HCT116 (cell line): ENCODE measurements around the gene TNFRSF14. TPM values are rescaled to one million over a fixed set of nuclear protein-coding genes. Genes with fewer than 3 reads are reported as not detected.

ENCODE experiments used
- ATAC-seq: fragments of 200-7000 bp; cut with Tn5 transposase; 2 replicates; pipeline ENCODE4 v1.9.1; 2020; ENCODE audit warnings: mild to moderate bottlenecking, moderate library complexity
- BruUV-seq: library from RNA; stranded (reverse); fragments of 400-500 nt; replicated peaks from 2 replicates; lab custom pipeline; 2021; lab: Mats Ljungman, UMichigan
- CTCF ChIA-PET: fragments of 300-600 bp; sonication (Branson Sonifier 250); formaldehyde crosslinking; loops from one replicate; lab custom pipeline; 2021; ENCODE audit warnings: antibody characterized with exemption; lab: Charles Lee
- POLR2A ChIA-PET: fragments of 300-600, 350-600 bp; sonication (Branson Sonifier 250); formaldehyde crosslinking; loops from one replicate; lab custom pipeline; 2021; ENCODE audit warnings: antibody characterized with exemption; lab: Charles Lee
- RAD21 ChIA-PET, 2 experiments: fragments of 300-600 bp; sonication (Branson Sonifier 250); formaldehyde crosslinking; loops; one replicate each; lab custom pipeline; 2023; ENCODE audit warnings: low total read pairs in 2 of 2; ENCODE audit not compliant: uncharacterized antibody in 2 of 2, unreplicated experiment in 2 of 2, low non-redundant PET in 1 of 2; lab: Charles Lee
- DNase-seq: peaks from one replicate; pipeline ENCODE4 v3.0.0-alpha.2; 2010; ENCODE audit warnings: low read depth, low spot score
- H2AFZ ChIP-seq: fragments of 200-600 bp; shearing (Covaris generic), sonication (generic); 2 replicates; pipeline ENCODE4 v1.6.1; 2017; ENCODE audit warnings: low read depth, mixed run types, mixed read lengths, antibody characterized with exemption, low read length; ENCODE audit not compliant: poor library complexity, severe bottlenecking
- H3K27ac ChIP-seq: 2 replicates; pipeline ENCODE4 v1.5.1; 2012; ENCODE audit warnings: low read depth, low read length
- H3K27me3 ChIP-seq: fragments of 200-600 bp; sonication (generic); 2 replicates; pipeline ENCODE4 v1.6.1; 2016; ENCODE audit warnings: mixed run types, low read length, mixed read lengths; ENCODE audit not compliant: insufficient read depth
- H3K36me3 ChIP-seq, 2 experiments: fragments of 200-500 bp in 1 of 2; fragments of 200-600 bp in 1 of 2; sonication (Bioruptor generic) in 1 of 2; sonication (generic) in 1 of 2; 2 replicates each; pipeline versions ENCODE4 v1.5.1 to v1.6.1; 2014 to 2016; ENCODE audit warnings: low read length in 2 of 2, inconsistent platforms in 1 of 2, mixed read lengths in 1 of 2, mixed run types in 1 of 2; ENCODE audit not compliant: insufficient read depth in 2 of 2, control insufficient read depth in 1 of 2
- H3K4me1 ChIP-seq, 2 experiments: fragments of 200-600 bp in 1 of 2; sonication (generic) in 1 of 2; 2 replicates each; pipeline versions ENCODE4 v1.5.1 to v1.6.1; 2012 to 2017; ENCODE audit warnings: low read length in 2 of 2, inconsistent platforms in 1 of 2, mild to moderate bottlenecking in 1 of 2, mixed read lengths in 1 of 2, mixed run types in 1 of 2, moderate library complexity in 1 of 2; ENCODE audit not compliant: insufficient read depth in 2 of 2, control insufficient read depth in 1 of 2
- H3K4me2 ChIP-seq: fragments of 200-600 bp; sonication (generic); 2 replicates; pipeline ENCODE4 v1.6.1; 2017; ENCODE audit warnings: mixed run types, low read length, mixed read lengths
- H3K4me3 ChIP-seq, 2 experiments: fragments of 200-600 bp in 1 of 2; sonication (generic) in 1 of 2; replicated peaks in 1 of 2; 2 replicates each; pipeline ENCODE4 v1.5.1; 2011 to 2016; ENCODE audit warnings: low read length in 2 of 2, control low read depth in 1 of 2, low read depth in 1 of 2, mild to moderate bottlenecking in 1 of 2, mixed read lengths in 1 of 2, mixed run types in 1 of 2
- H3K79me2 ChIP-seq: fragments of 200-600 bp; sonication (generic); 2 replicates; pipeline ENCODE4 v1.6.1; 2017; ENCODE audit warnings: mild to moderate bottlenecking, mixed run types, low read length, moderate library complexity, mixed read lengths; ENCODE audit not compliant: insufficient read depth
- H3K9ac ChIP-seq: fragments of 200-600 bp; sonication (generic); 2 replicates; pipeline ENCODE4 v1.6.1; 2016; ENCODE audit warnings: low read length, mixed read lengths
- H3K9me2 ChIP-seq: fragments of 200-600 bp; sonication (generic), shearing (Covaris generic); 2 replicates; pipeline ENCODE4 v1.6.1; 2017; ENCODE audit warnings: mixed run types, mild to moderate bottlenecking, moderate library complexity; ENCODE audit not compliant: insufficient read depth
- H3K9me3 ChIP-seq, 2 experiments: fragments of 200-500 bp in 1 of 2; fragments of 200-600 bp in 1 of 2; sonication (Bioruptor generic) in 1 of 2; sonication (generic) in 1 of 2; 2 replicates each; pipeline ENCODE4 v1.6.1; 2014 to 2017; ENCODE audit warnings: low read length in 2 of 2, mixed read lengths in 2 of 2, inconsistent platforms in 1 of 2, low read depth in 1 of 2, mild to moderate bottlenecking in 1 of 2, mixed run types in 1 of 2, moderate library complexity in 1 of 2; ENCODE audit not compliant: control insufficient read depth in 1 of 2, insufficient read depth in 1 of 2
- H4K20me1 ChIP-seq: fragments of 200-600 bp; sonication (generic), shearing (Covaris generic); 2 replicates; pipeline ENCODE4 v1.6.1; 2017; ENCODE audit warnings: mixed run types, mild to moderate bottlenecking, moderate library complexity; ENCODE audit not compliant: insufficient read depth
- CBX3 ChIP-seq: IDR thresholded peaks from 2 replicates; pipeline ENCODE4 v1.6.1; 2012; ENCODE audit warnings: low read depth
- CTCF ChIP-seq, 3 experiments: fragments of 200-600 bp in 1 of 3; sonication (generic) in 1 of 3; IDR thresholded peaks in 2 of 3; conservative IDR thresholded peaks in 1 of 3; 2 replicates each; pipeline ENCODE4 v1.5.1; 2012 to 2017; ENCODE audit warnings: low read depth in 2 of 3, low read length in 2 of 3, antibody characterized with exemption in 1 of 3, borderline replicate concordance in 1 of 3, control low read depth in 1 of 3, mild to moderate bottlenecking in 1 of 3, mixed read lengths in 1 of 3, mixed run types in 1 of 3, moderate library complexity in 1 of 3; ENCODE audit not compliant: insufficient read depth in 1 of 3
- EGR1 ChIP-seq: IDR thresholded peaks from 2 replicates; pipeline ENCODE4 v1.6.1; 2012; ENCODE audit warnings: low read depth
- ELF1 ChIP-seq: IDR thresholded peaks from 2 replicates; pipeline ENCODE4 v1.6.1; 2012; ENCODE audit warnings: low read depth, borderline replicate concordance
- EZH2 ChIP-seq: fragments of 200-600 bp; sonication (generic); IDR thresholded peaks from 2 replicates; pipeline ENCODE4 v1.6.1; 2017; ENCODE audit warnings: antibody characterized with exemption, mixed run types
- EZH2phosphoT487 ChIP-seq: fragments of 200-600 bp; IDR thresholded peaks from 2 replicates; pipeline ENCODE4 v1.6.1; 2018; ENCODE audit warnings: antibody characterized with exemption, borderline replicate concordance
- FOSL1 ChIP-seq: IDR thresholded peaks from 2 replicates; pipeline ENCODE4 v1.6.1; 2012; ENCODE audit warnings: low read depth
- JUND ChIP-seq: IDR thresholded peaks from 2 replicates; pipeline ENCODE4 v1.6.1; 2012
- MAX ChIP-seq: IDR thresholded peaks from 2 replicates; pipeline ENCODE4 v1.6.1; 2012
- POLR2A ChIP-seq: IDR thresholded peaks from 2 replicates; pipeline ENCODE4 v1.7.0; 2011; ENCODE audit warnings: borderline replicate concordance; ENCODE audit not compliant: insufficient read depth, insufficient read length; ENCODE audit errors: extremely low read depth
- POLR2AphosphoS5 ChIP-seq: IDR thresholded peaks from 2 replicates; pipeline ENCODE4 v1.6.1; 2011; ENCODE audit warnings: mild to moderate bottlenecking, low read depth, low read length, moderate library complexity
- REST ChIP-seq: IDR thresholded peaks from 2 replicates; pipeline ENCODE4 v1.6.1; 2012; ENCODE audit warnings: low read depth
- TCF7L2 ChIP-seq: IDR thresholded peaks from 2 replicates; pipeline ENCODE4 v1.7.0; 2011; ENCODE audit warnings: borderline replicate concordance, inconsistent platforms; ENCODE audit not compliant: insufficient read depth, insufficient read length; ENCODE audit errors: extremely low read depth
- YY1 ChIP-seq: IDR thresholded peaks from 2 replicates; pipeline ENCODE4 v1.6.1; 2011; ENCODE audit warnings: low read length, low read depth, moderate library complexity, mild to moderate bottlenecking; ENCODE audit not compliant: insufficient replicate concordance; ENCODE audit errors: extremely low read depth
- ZNF274 ChIP-seq: fragments of 200-500 bp; sonication (Bioruptor generic); IDR thresholded peaks from 2 replicates; pipeline ENCODE4 v1.6.1; 2014; ENCODE audit warnings: mild to moderate bottlenecking, low read depth, low read length, inconsistent platforms
- intact Hi-C: fragments of 100-400 bp; cut with micrococcal nuclease; formaldehyde crosslinking; loops from 2 replicates; pipeline ENCODE4 v1.10.0; 2022
- total RNA-seq: library from RNA; stranded (reverse); gene quantifications from one replicate; pipeline ENCODE4 v1.2.1, GENCODE V29; 2021; ENCODE audit not compliant: unreplicated experiment

Gene TNFRSF14
- total RNA-seq, 1 experiment from 2014 or later, result 0.66 TPM

GRCh38 chr1:2516124-2516523 is 40.0 kb upstream of the TNFRSF14 start:
- ChIA-PET CTCF (no interaction called here), POLR2A (no interaction called here), RAD21 (no interaction called here)
- no TSS peak for BruUV-seq
- Histone ChIP-seq H2AFZ (no peak overlapping the region), H3K27ac (no peak overlapping the region), H3K4me2 (no peak overlapping the region), H3K9me3 (no peaks in the 10 kb centered on the region), H3K79me2 (peaks cover under 1% of the 10 kb centered on the region; the same call in 1 of the 2 replicates), H3K9ac (no peak overlapping the region), H3K9me2 (no peaks in the 10 kb centered on the region), H3K4me1 (no peaks in the 10 kb centered on the region), H3K36me3 (peaks cover 22% of the 10 kb centered on the region in 2 experiments; a peak in 3 of 4 replicates)
- ATAC-seq (no peak), DNase-seq (no peak)
- TF ChIP-seq ZNF274, result no peak
- no peak for TF ChIP-seq FOSL1
- TF ChIP-seq EZH2, result no peak
- no peak for TF ChIP-seq EGR1
- no peak for TF ChIP-seq MAX
- TF ChIP-seq JUND, result no peak
- TF ChIP-seq POLR2AphosphoS5, result no peak
- TF ChIP-seq CTCF (IDR thresholded peaks at IDR 0.05 in 2 of 3, conservative IDR thresholded peaks at IDR 0.05 in 1 of 3; ENCODE audit: borderline replicate concordance in 1 of 3, insufficient read depth in 1 of 3, low read depth in 2 of 3, low read length in 2 of 3), result no peak
- no peak for TF ChIP-seq YY1
- no peak for TF ChIP-seq ELF1
- TF ChIP-seq CBX3, result no peak
- no peak for TF ChIP-seq EZH2phosphoT487
- no peak for TF ChIP-seq POLR2A
- no peak for TF ChIP-seq REST
- no peak for TF ChIP-seq TCF7L2
- TF ChIP-seq, all 23 proteins: peak for 0
- no peak overlapping the region for H3K4me3 ChIP-seq
- intact Hi-C loops, result no loop called here
- H3K27me3 ChIP-seq, result no peaks in the 10 kb centered on the region
- no peaks in the 10 kb centered on the region for H4K20me1 ChIP-seq
